Fibroblast of pulmonary artery (primary cell): ENCODE results near the gene UNC5CL.

Source experiments
- DNase-seq: peaks from one replicate; pipeline ENCODE4 v3.0.0-alpha.2; 2010; ENCODE audit warnings: low read depth
- H3K4me3 ChIP-seq: replicated peaks from 2 replicates; pipeline ENCODE4 v1.5.1; 2011; ENCODE audit warnings: low read depth, mild to moderate bottlenecking, control low read depth, low read length, moderate library complexity
- CTCF ChIP-seq: IDR thresholded peaks from 2 replicates; pipeline ENCODE4 v1.5.1; 2011; ENCODE audit warnings: mild to moderate bottlenecking, control low read depth, low read length, inconsistent platforms; ENCODE audit errors: missing control alignments

The UNC5CL gene

GRCh38 chr6:41047745-41048732, 9.0 kb upstream of the UNC5CL start:
- TF ChIP-seq CTCF: no peak
- DNase-seq: no peak
- no peak overlapping the region for H3K4me3 ChIP-seq

GRCh38 chr6:41047306-41047705, 8.3 kb upstream of the UNC5CL start:
- no peak for TF ChIP-seq CTCF

GRCh38 chr6:41046084-41046483, 7.1 kb upstream of the UNC5CL start:
- no peak overlapping the region for H3K4me3 ChIP-seq
- no peak for TF ChIP-seq CTCF
- DNase-seq: no peak

More at GRCh38 chr6:41047306-41047705, 8.3 kb upstream of the UNC5CL start:
- no peak for DNase-seq
- no peak overlapping the region for H3K4me3 ChIP-seq

GRCh38 chr6:41045664-41046063, 6.6 kb upstream of the UNC5CL start:
- no peak for TF ChIP-seq CTCF
- no peak overlapping the region for H3K4me3 ChIP-seq
- DNase-seq: no peak

- TF ChIP-seq CTCF: no peak
- no peak overlapping the region for H3K4me3 ChIP-seq
- DNase-seq: no peak
Measured at GRCh38 chr6:41043151-41043550, 4.1 kb upstream of the UNC5CL start.

- TF ChIP-seq CTCF: no peak
- DNase-seq: no peak
- no peak within 1 kb of the TSS for H3K4me3 ChIP-seq
Measured at GRCh38 chr6:41042226-41043055, 3.4 kb upstream of the UNC5CL start, which contains the start of gene TSPO2. TSPO2 (plus strand) TSS chr6:41042467; CDS start chr6:41042986, 519 bp downstream.
